HT-29 (cell line): ENCODE measurements around the gene STK11IP. TPM values are rescaled to one million over a fixed set of nuclear protein-coding genes. Genes with fewer than 3 reads are reported as not detected.

Experiments used
- DNase-seq: peaks from one replicate; pipeline ENCODE4 v3.0.0-alpha.2; 2015; ENCODE audit warnings: low spot score
- total RNA-seq: library from RNA; depleted of rRNA; stranded (reverse); fragments of >200 nt; shearing (Covaris generic); gene quantifications from 2 replicates; pipeline ENCODE4 v1.2.3, GENCODE V29; 2014

The STK11IP gene
- total RNA-seq, 1 experiment from 2014 or later, result 28.1 TPM

DNA sequence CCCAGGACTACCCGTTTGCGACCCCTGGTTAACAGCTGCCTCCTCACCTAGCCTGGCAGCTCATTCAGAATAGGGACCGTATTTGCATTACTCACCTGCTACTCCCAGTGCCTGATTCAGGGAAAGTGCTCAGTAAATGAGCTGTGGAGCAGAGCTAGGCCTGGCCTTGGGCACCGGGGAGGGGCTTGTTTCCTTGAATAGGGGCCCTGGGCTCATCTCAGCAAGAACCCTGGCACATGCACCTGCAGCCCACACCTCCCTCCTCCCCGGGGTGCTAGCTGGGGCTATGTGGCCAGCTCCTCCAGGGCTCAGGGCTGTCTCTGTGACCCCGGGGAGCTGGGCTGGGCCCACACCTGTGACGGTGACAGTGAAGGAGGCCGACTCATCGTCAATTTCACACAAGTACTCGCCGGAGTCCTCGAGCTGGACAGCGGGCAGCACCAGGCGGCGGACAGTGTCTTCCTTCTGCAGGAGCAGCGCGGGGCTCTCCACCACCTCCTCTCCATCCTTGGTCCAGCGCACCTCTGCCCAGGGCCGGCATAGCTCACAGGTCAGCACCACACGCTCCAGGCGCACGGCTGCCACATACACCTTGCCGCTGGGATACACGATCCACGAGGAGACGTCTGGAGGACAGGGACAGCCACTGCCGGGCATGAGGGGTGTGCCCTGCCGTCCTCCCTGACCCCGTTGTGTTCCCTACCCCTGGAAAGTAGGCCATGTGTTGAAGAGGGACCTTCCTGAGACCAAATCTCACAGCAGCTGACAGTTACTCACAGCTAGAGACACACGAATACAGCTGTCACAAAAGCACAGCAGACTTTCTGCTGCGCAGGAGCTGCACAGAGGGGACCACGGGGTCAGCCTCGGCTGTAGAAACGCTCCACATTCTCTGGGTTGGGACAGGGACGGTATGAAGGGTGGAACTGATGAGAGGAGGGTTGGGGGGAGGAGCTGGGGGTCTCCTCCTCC is 35.3 kb upstream of the STK11IP start:
- DNase-seq, result no peak

DNA sequence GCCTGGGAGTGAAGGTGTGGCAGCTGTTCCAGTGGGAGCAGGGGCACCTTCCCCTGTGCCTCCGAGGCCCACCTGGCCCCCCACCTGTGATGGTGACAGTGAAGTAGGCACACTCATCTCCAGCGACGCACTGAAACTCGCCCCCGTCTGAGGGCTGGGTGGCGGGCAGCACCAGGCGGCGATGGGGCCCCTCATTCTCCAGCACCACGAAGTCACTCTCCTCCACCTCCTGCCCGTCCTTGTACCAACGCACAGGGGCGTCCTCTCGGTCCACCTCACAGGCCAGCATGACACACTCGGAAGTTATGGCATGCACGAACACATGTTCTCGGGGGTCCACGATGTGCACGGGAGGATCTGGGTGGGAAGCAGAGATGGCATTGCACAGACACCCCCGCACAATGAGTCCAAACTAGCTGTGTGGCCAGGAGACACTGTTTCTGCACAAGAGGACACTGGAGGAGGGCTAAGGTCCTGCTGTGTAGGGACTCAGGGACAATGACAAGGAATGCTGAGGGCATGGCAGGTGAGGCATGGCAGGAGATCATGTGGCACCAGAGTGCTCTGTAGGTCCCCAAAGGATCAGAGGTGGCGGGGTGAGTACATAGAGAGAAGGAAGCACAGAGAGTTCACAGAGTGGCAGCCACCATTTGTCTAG is 34.3 kb upstream of the STK11IP start:
- no peak for DNase-seq

DNA sequence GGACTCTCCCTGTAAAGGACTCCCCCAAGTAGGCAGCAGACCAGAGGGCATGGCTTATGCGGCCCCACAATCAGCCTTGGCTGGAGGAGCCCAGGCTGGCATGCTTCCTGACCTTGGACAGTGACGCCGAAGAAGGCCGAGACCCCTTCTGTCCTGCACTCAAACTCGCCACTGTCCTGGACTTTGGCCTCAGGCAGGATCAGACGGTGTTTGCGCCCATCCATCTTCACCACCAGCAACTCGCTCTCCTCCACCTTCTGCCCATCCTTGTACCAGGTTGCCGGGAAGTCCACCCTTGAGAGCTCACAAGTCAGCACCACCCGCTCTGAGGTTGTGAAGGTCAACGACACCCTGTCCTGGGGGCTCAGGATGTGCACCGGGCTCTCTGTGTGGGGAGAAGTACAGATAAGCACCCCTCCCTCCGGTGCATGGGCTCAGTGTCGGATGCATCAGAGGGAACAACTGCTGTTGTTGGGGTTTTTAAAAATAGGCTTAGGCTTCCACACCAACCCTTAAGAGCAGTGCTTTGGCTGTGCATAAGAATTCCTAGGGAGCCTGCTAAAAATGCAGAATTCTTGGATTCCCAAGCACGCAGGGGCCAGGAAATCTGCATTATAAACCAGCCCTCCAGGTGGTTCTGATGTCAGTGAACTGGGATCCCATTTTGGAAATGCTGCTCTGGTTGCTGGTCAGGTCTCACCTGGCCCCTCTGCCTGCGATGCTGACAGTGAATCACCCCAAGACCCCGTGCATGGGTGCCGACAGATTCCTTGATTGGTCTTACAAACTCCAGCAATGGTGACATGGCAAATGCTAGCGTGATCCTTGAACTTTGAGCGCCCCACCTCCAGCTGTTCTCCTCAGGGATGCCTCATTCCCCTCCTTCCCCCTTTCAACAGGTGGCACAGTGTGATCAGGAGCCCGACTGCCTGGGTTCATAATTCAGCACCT is 32.3 kb upstream of the STK11IP start:
- no peak for DNase-seq

DNA sequence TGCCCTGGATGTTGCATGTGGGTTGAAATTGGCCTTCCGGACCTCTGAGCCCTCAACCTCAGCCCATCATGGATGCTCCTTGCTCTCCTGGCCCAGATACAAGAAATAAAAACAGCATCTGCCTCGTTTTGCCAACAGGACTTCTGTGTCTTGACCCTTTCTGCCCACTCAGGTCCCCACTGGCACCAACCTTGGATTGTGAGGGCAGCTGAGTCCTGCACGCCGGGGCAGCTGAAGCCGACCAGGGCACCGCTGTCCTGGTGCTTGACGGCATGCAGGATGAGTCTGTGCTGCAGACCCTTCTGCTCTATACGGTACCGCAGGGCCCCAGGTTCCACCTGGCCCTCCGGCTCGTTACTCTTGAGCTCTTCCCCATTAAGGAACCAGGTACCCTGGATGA is 31.0 kb upstream of the STK11IP start:
- DNase-seq, result no peak

DNA sequence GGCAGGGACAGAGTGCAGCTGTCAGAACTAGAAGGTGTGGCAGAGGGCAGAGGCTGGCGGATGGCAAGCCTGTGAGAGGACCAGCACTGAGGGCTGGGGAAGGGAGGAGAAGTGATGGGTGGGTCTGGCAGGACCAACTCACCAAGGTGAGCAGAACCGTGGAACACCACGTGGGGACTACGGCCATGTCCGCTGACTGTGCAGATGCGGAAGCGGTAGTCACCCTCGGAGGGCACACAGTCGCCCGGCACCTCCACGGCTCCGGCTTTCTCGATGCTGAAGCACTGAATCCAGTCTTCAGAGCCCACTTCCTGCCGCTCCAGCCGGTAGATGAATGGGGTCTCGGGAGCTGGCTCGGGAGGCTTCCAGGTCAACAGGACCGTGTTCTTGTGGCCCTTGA is 30.5 kb upstream of the STK11IP start:
- no peak for DNase-seq

DNA sequence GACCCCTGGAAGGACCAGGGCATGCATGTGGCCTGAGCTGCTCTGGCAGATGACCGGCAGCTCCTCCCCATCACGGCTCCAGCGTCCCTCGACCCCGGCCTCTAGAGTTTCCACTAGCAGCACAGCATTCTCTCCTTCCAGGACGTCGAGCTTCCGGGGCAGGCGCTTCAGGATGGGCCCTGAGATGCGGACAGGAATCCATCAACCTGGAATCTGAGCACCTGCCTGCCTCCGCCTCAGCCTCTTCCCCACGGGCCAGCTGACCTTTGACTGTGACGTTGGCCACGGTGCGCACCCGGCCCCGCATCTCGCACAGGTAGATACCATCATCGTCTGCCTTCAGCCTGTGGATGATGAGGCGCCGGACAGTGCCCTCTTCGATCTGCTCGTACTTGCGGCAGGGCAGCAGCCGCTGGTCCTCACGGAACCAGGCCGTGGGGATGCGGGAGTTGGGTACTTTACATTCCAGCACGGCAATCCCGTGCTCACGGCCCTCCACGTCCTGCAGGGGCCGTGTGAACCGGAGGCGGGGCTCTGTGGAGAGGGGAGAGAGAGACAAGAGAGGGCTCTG is 29.8 kb upstream of the STK11IP start:
- no peak for DNase-seq

DNA sequence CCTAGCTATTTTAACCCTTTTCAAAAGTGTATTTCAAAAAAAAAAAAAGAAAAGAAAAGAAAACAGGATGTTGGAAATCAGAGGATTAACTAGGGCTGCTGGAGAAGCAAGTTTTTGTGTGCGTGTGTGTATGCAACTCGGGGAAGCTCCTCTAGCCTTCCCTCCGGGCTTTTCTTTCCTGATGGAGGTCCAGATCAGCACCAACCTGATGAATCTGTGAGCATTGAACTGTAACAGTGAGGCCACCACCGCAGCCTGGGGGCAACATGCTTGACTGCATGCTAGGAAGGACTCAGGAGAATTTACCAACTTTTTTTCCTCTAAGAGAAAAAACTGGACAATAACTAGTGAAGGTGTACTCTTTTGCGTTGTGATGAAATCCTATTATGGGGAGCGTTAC is 28.6 kb upstream of the STK11IP start:
- no peak for DNase-seq

DNA sequence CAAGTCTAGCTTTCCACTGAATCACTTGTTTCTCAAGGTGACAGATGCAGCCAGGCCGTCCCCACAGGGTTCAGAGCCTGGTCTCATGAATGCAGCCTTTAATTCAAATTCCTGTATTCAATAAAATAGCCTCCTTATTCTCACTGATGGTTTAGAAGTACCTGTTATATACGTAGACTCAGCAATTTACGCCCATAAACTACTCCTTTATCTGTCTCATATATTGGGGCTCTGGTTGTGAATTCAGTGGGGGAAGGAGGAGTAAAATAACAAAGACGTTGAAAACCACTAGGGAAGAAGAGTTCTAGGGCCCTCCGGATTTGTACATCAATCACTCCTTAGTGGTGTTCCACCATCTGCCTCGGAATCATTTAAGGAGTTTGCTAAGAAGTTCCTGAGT is 28.0 kb upstream of the STK11IP start:
- DNase-seq, result no peak

DNA sequence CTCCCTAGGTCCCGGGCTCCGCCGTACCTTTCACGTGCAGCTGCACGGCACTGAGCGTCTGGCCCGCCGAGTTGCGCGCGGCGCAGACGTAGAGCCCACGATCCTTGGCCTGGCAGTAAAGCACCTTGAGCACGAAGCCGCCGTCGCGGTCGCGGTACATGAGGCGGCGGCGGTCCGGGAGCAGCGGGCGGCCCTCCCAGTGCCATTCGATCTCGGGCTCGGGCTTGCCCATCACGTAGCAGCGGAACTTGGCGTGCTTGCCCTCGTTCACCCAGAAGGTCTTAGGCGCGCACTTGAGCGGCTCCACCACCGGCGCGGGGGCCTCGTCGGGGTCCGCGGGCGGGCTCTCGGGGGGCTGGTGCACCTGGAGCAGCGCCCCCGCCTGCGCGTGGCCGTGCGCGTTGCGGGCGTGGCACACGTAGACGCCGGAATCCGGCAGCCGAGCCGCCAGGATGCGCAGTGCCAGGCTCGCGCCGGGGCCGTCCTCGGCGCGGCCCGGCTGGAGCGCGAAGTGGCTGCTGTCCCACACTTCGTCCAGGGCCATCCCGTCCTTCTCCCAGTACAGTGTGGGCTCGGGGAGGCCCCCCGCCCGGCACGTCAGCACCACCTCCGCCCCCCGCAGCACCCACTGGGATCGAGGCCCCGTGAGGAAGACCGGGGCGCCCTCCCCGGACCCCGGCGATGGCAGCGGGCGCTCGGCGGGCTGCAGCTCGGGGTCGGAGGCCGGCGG is 27.3 kb upstream of the STK11IP start:
- DNase-seq, result no peak

DNA sequence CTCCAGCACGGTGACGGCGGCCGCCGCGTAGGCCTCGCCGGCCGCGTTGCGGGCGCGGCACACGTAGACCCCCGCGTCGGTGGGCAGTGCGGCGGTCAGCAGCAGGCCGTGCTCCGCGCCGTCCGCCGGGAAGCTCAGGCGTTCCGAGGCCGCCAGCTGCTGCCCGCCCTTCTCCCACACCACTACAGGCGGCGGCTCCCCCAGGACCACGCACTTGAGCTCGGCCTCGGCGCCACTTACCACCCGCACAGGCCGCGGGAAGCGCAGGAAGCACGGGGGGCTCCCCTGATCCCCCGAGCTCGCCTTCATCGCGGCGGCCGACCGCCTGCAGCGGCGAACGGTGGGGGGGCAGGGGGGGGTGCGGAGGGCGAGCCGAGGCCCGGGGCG is 26.7 kb upstream of the STK11IP start:
- no peak for DNase-seq

DNA sequence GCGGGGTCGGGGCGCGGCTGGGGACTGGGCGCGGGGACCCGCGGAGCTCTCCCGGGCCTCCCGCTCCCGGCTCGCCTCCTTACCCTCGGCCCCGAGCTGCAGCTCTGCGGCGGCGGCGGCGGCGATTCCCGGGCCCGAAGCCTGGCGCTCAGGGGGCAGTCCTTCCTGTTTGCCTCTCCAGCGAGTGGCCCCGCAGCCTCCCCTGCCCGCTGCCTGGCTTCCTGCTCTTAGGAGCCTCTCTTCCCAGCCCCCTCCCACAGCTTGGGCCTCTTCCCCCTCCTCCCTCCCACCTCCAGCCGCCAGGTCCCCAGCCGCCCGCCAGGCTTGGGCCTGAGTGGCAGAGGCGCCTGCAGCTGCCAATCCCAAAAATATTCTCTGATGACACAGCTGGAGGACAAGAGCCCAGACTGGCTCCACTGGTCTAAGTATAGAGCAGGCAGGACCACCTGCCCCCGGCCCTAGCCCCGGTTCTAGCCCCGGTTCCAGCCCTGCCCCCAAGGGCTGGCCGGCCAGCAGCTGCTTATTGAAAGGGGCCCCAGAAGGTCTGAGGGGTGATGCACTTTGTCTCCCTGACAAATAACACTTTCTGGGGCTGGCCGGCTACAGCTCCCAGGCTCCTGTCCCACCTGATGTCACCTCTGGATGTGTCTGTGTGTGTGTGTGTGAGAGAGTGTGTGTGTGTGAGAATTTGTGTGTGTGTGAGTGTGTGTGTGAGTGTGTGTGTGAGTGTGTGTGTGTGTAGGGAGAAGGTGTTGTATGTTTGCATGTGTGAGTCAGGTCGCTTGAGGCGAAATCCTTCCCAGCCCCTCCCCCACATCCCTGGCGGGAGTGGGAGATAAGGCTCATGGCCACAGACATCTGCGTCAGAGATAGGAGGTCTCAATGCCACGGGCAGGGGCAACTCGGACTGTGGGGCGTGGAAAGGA is 26.1 kb upstream of the STK11IP start, which contains the start of gene OBSL1:
OBSL1 (minus strand) TSS at position 229 of the 926 bp plus-strand sequence. CDS start 307 bp downstream, outside the sequence.
- no peak for DNase-seq

DNA sequence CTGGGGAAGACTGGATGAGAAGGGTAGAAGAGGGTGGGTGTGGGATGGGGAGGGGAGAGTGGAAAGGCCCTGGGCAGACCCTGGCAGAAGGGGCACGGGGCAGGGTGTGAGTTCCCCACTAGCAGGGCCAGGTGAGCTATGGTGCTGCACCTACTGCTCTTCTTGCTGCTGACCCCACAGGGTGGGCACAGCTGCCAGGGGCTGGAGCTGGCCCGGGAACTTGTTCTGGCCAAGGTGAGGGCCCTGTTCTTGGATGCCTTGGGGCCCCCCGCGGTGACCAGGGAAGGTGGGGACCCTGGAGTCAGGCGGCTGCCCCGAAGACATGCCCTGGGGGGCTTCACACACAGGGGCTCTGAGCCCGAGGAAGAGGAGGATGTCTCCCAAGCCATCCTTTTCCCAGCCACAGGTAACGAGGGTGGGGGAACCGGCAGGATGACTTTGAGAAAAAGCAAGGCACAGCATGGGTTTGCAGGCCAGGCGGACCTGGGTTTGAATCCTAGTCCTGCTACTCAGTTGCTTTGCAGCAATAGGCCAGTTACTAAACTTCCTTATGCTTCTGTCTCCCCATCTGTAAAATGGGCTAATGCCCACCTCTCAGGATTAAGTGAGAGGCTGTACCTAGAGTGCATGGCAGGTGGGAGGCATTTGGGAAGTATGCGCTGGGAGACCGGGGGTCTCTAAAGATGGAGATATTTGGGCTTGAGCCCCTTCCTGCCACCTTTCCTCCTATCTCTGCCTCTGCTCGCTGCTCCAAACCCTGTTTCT is 25.2 kb upstream of the STK11IP start, which contains the start of gene INHA:
INHA (plus strand) TSS at position 74 of the 765 bp plus-strand sequence; CDS start at position 139, 65 bp downstream.
- DNase-seq, result no peak

DNA sequence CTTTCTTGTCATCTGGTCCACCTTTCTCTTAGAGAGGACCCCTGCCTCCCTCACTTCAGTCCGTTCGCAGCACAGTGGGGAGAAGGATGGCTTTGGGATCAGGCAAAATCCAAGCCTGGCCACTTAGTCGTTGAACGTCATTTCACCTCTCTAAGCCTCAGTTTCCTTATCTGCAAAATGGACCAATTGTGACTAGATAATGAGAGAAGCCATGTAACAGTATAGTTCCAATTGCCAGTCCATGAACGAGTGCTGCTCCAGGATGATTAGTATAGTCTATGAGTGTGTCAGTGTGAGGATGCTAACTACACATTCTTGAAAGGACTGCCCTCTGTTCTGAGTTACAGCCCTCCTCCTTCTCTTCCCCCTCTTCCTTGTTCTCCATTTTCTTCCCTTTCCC is 24.5 kb upstream of the STK11IP start:
- no peak for DNase-seq

DNA sequence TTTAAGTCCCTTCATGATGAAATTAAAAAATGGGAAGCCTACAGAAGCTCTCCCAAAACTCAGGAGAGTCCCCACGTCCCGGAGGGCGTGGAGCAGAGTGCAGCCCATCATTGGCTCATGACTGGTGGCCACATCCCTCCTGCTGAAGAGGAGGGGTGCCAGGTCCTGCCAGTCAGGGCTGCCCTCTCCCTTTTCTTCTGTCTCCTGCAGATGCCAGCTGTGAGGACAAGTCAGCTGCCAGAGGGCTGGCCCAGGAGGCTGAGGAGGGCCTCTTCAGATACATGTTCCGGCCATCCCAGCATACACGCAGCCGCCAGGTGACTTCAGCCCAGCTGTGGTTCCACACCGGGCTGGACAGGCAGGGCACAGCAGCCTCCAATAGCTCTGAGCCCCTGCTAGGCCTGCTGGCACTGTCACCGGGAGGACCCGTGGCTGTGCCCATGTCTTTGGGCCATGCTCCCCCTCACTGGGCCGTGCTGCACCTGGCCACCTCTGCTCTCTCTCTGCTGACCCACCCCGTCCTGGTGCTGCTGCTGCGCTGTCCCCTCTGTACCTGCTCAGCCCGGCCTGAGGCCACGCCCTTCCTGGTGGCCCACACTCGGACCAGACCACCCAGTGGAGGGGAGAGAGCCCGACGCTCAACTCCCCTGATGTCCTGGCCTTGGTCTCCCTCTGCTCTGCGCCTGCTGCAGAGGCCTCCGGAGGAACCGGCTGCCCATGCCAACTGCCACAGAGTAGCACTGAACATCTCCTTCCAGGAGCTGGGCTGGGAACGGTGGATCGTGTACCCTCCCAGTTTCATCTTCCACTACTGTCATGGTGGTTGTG is 23.0 kb upstream of the STK11IP start:
- no peak for DNase-seq

DNA sequence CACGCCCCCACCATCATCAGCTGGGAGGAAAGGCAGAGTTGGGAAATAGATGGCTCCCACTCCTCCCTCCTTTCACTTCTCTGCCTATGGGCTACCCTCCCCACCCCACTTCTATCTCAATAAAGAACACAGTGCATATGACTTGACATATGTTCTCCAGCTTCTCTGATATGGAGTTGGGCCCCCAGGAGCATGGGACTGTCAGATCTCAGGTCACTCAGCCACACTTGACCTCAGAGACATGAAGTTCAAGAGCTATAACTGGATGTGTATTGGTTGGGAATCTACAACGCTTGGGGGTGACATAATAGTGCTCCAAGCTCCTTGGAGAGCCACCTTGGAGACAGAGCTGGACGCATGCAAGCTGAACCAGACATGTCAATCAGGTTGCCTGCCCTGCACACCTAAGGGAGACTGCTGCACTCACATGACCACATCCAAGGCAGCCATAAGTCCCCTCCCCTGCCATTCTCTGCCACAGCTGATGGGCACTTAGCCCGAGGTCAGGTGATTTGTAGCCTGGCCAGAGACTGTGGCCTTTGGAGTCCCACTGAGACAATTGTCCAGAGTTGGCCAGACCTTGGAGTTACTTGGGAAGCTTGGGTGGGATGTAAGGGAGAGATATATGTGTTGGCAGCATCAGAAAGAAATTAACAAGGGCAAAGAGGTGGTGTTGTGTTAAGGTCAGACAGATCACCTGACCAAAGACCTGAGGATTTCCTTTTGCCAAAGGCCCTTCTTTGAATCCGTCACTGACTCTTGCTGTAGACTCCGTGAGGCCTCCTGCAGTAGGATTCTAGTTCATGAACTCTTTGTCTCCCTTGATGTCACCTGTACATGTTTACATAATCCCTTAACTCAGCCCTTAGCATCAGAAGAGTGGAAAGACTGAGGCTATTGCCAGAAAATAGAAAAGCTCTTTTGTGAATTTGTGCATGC is 21.8 kb upstream of the STK11IP start:
- no peak for DNase-seq
